ENCODE results near the gene AP2B1. TPM values are rescaled to one million over a fixed set of nuclear protein-coding genes. Genes with fewer than 3 reads are reported as not detected.

Gene AP2B1
- total RNA-seq: 100 to 1,000 TPM; 166 to 184 TPM

DNA sequence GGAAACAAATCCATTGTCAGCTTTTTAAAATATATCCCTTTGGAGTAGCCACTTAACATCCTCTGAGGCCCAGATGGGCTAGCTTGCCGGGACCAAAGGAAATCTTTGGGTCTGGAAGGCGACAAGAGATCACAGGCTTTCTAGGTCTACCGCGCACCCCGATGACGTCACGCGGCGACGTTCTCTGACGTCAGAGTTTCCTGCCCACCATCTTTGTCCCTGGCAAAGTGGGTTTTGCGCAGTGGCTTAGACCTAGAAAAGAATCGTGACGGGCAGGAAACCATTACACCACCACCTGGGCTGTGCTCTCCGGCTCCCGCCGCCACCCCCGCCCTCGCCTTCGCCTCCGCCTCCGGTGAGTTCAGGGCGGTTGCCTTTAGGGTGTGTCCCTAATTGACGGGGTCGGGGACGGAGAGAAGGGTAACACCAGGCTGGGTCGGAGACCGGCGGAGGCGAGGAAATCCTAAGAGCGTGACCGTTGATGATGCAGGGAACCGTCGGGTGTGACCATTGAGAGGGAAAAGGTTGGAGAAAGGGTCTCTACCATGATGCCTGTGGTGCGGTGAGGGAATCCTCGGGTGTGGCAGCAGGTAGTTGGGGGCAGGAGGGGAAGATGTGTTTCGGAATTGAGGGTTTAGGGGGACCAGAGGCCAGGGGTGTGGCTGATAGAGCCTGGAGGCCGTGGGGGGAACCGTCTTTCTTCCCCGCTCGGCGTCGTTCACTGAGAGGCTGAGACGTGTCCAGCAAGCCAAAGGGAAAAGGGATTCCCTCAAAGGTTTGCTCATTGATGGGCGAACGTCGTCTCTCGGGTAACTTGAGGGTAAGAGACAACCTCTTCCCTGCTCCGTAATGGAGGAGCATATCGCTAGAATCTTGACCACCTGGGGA is at the start of gene AP2B1:
TSS of gene AP2B1 (plus strand) at position 249 of the 888 bp plus-strand sequence. CDS start 6,709 bp downstream, outside the sequence.
- Mint-ChIP-seq H3K36me3 (peaks cover 5% of the 10 kb centered on the region), H3K9me3 (ENCODE audit: low read depth) (no peaks in the 10 kb centered on the region), H3K4me1 (peaks cover 32% of the 10 kb centered on the region), H3K27ac (peak within 1 kb of the TSS; percentile 98), H3K27me3 (no peaks in the 10 kb centered on the region), H3K4me3 (peak within 1 kb of the TSS; percentile 96)
- ATAC-seq (peak; percentile 97), DNase-seq (peak; percentile 98)
- CTCF ChIA-PET: interaction anchor here (1.1 to 2.2 kb wide), 8 partner anchors 8 to 52 kb away, joined by 3 to 14 read pairs (median 6); partner anchors contain the start of gene PEX12

DNA sequence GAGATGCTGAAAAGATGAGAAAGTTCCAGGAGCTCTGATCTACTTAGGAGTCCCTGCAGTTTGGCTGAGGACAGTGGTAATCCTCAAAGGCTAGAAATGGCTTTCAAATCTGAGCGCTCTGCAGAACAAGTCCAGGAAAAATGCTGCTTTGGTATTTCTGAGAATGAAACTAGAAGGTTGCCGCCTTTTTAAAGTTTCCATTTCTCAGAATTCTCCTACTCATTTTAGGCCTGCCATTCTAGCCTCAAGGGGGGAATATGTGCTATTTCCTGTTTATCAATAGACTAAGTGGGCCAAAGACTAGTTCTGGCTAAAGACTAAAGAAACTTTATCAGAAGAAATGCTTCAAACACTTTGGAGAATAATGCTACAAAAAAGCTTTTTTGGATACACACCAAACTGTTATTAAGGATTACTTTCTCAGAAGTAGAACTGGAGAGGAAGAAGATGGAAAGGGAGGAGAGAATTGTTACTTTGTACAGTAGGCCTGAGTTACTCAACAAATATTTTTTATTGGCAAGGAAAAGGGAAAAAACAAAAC is 49.5 kb upstream of the AP2B1 start, which contains the start of gene SLFN12L:
TSS of gene SLFN12L (minus strand) at position 78 of the 541 bp plus-strand sequence. CDS start 15,314 bp downstream, outside the sequence.
- Mint-ChIP-seq H3K27ac (peak within 1 kb of the TSS; percentile 99), H3K4me1 (peaks cover 42% of the 10 kb centered on the region), H3K4me3 (peak within 1 kb of the TSS; percentile 90), H3K9me3 (ENCODE audit: low read depth) (no peaks in the 10 kb centered on the region), H3K36me3 (peaks cover 41% of the 10 kb centered on the region), H3K27me3 (no peaks in the 10 kb centered on the region)
- CTCF ChIA-PET: interaction anchor here (0.8 to 9.3 kb wide), 14 partner anchors 11 to 546 kb away, joined by 3 to 84 read pairs (median 4); partner anchors contain the start of gene SLFN11
- DNase-seq (peak; percentile 79), ATAC-seq (peak; percentile 62)

GRCh38 chr17:35539659-35540026 is 47.5 kb upstream of the AP2B1 start:
- DNase-seq: no peak
- H3K27ac Mint-ChIP-seq: peak overlapping the region; percentile 99
- H3K4me1 Mint-ChIP-seq: peaks cover 52% of the 10 kb centered on the region
- peak overlapping the region; percentile 90 for H3K4me3 Mint-ChIP-seq
- no peaks in the 10 kb centered on the region for H3K27me3 Mint-ChIP-seq
- peaks cover 28% of the 10 kb centered on the region for H3K36me3 Mint-ChIP-seq
- ATAC-seq: no peak
- H3K9me3 Mint-ChIP-seq (ENCODE audit: low read depth): no peaks in the 10 kb centered on the region
- CTCF ChIA-PET: interaction anchor here (0.6 to 9.3 kb wide), 22 partner anchors 8 to 372 kb away, joined by 3 to 84 read pairs (median 4); partner anchors contain the start of genes AP2B1, PEX12, SLFN11 and SLFN14

DNA sequence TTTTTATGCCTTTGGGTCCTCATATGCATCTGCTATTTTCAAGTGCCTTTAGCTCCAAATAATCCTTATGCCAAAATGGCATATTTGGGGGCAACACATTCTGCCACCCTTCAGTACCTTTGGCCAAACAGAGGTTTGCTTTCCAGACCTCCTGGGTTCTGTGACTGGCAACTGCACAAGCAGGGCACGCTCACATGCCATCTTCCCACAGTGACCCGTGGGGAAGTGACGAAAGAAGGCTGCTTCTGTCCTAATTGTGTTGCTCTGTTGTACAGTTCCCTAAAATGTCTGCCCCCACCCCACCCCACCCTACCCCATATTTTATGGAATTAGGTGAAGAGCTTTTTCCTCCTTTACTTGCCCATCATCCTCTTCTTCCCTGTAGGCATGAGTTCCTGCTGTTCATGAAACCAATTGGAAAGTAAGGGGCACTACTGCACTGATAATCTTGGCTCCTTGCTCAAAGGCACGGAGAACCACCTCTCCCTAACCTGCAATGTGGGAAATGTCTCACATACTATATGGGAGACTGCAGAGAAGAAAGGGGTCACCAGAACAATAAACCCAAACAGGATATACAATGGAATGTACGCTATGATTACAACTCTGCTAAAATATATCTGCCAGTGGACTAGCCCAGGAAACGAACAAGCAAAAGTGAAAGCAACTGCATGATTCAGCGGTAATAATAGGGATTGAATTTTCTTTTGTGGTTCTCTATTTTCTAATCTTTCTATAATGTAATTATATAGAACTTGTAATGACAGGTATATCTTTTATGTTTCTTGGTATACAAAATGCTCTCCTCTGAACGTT is 46.3 kb upstream of the AP2B1 start:
- H3K4me3 Mint-ChIP-seq: peak overlapping the region; percentile 90
- CTCF ChIA-PET: interaction anchor here (0.7 to 1.2 kb wide), 3 partner anchors 299 to 375 kb away, joined by 3 read pairs; no protein-coding TSS in a partner anchor
- peaks cover 22% of the 10 kb centered on the region for H3K36me3 Mint-ChIP-seq
- ATAC-seq (peak; percentile 41), DNase-seq (peak; percentile 80)
- peaks cover 57% of the 10 kb centered on the region for H3K4me1 Mint-ChIP-seq
- H3K27ac Mint-ChIP-seq: peak overlapping the region; percentile 99
- H3K27me3 Mint-ChIP-seq: no peaks in the 10 kb centered on the region
- no peaks in the 10 kb centered on the region for H3K9me3 Mint-ChIP-seq (ENCODE audit: low read depth)

DNA sequence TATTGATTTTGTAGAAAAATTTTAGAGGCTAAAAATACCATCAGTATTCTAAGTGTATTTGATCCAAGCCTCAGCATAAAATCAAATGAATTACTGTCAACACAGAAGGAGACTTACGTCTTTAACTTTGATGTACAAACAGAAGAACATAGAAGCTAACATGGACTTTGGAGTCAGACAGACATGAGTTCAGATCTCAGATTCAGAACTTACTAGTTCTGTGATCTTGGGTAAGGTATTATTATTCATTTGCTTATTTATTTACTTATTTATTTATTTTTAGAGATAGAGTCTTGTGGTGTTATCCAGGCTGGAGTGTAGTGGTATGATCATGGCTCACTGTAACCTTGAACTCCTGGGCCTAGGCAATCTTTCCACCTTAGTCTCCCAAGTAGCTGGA is 45.7 kb upstream of the AP2B1 start:
- peaks cover 16% of the 10 kb centered on the region for H3K36me3 Mint-ChIP-seq
- CTCF ChIA-PET: interaction anchor here (0.6 to 2.6 kb wide), 7 partner anchors 8 to 327 kb away, joined by 3 to 8 read pairs (median 3); partner anchors contain the start of gene PEX12
- H3K4me3 Mint-ChIP-seq: peak overlapping the region; percentile 90
- H3K27ac Mint-ChIP-seq: peak overlapping the region; percentile 99
- ATAC-seq (no peak), DNase-seq (no peak)
- H3K4me1 Mint-ChIP-seq: peaks cover 57% of the 10 kb centered on the region
- H3K9me3 Mint-ChIP-seq (ENCODE audit: low read depth): no peaks in the 10 kb centered on the region
- no peaks in the 10 kb centered on the region for H3K27me3 Mint-ChIP-seq

DNA sequence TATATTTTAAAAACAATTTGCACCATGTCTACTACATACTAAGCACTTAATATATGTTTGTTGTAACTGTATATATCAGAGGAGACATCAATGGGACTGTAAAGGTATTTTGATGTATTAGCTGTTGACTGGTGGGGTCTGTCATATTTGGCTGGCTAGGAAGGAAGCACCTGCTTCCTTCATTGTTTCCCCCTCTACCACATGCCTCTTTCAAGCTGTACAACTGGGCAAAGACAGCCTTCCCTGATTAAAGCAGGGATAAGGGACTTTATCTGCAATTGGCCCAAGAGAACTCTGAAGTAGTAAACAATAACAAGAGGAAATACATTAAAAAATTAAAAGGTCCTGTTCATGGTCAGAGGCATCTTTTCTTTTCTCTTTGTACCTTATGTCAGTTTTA is 44.1 kb upstream of the AP2B1 start:
- H3K4me3 Mint-ChIP-seq: no peak overlapping the region
- peaks cover 5% of the 10 kb centered on the region for H3K36me3 Mint-ChIP-seq
- CTCF ChIA-PET: interaction anchor here (1.1 to 2.6 kb wide), 3 partner anchors 13 to 401 kb away, joined by 3 to 8 read pairs (median 3); partner anchors contain the start of gene PEX12
- H3K27ac Mint-ChIP-seq: peak overlapping the region; percentile 6
- H3K9me3 Mint-ChIP-seq (ENCODE audit: low read depth): no peaks in the 10 kb centered on the region
- ATAC-seq: no peak
- no peaks in the 10 kb centered on the region for H3K27me3 Mint-ChIP-seq
- H3K4me1 Mint-ChIP-seq: peaks cover 61% of the 10 kb centered on the region
- DNase-seq: no peak

DNA sequence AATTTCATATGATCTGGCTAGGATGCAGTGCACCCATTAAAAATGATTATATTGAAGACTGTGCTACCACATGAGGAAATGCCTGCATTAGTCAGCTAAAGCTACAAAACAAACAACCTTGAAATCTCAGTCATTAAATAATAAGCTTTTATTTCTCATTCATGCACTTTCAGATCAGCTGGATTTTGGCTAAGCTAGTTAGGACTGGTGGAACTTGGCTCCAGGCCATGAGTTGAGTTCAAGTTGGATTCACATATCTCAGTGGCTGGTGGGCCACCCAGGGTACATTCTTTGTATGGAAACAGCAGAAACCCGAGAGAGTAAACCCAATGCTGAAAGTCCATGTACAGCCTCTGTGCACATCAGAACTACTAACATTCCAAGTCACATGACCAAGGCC is 43.3 kb upstream of the AP2B1 start:
- Mint-ChIP-seq H3K27ac (no peak overlapping the region), H3K4me3 (no peak overlapping the region), H3K36me3 (peaks cover 5% of the 10 kb centered on the region), H3K27me3 (no peaks in the 10 kb centered on the region), H3K9me3 (ENCODE audit: low read depth) (no peaks in the 10 kb centered on the region), H3K4me1 (peaks cover 54% of the 10 kb centered on the region)
- CTCF ChIA-PET: interaction anchor here (0.6 to 2.6 kb wide), 2 partner anchors 35 to 136 kb away, joined by 3 to 8 read pairs; partner anchors contain the start of gene PEX12
- no peak for DNase-seq
- no peak for ATAC-seq

GRCh38 chr17:35545150-35545549 is 42.0 kb upstream of the AP2B1 start:
- peaks cover 45% of the 10 kb centered on the region for H3K4me1 Mint-ChIP-seq
- no peaks in the 10 kb centered on the region for H3K27me3 Mint-ChIP-seq
- CTCF ChIA-PET: no interaction called here
- ATAC-seq (no peak), DNase-seq (no peak)
- H3K9me3 Mint-ChIP-seq (ENCODE audit: low read depth): no peaks in the 10 kb centered on the region
- peaks cover 5% of the 10 kb centered on the region for H3K36me3 Mint-ChIP-seq
- H3K4me3 Mint-ChIP-seq: no peak overlapping the region
- no peak overlapping the region for H3K27ac Mint-ChIP-seq

DNA sequence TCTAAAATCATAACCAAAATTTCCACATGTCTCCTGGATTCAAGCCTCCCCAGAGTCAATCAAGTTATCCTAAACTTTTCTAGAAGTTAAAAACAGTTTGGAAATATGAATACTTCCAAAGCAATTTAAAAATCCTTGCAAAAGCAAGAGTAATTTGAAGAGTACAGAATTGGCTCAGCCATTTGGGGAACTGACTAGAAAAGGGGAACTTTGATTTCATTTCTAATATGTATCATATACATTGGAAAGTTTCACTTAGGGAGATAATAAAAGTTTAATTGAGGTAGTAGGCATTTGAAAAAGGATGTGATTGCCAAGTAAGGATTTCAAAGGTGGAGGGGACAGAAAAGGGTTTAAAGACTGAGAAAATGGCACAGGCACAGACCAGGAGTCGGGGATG is 40.6 kb upstream of the AP2B1 start:
- no peak for ATAC-seq
- no peak for DNase-seq
- CTCF ChIA-PET: no interaction called here
- peaks cover 5% of the 10 kb centered on the region for H3K36me3 Mint-ChIP-seq
- H3K27ac Mint-ChIP-seq: no peak overlapping the region
- H3K27me3 Mint-ChIP-seq: no peaks in the 10 kb centered on the region
- H3K4me3 Mint-ChIP-seq: no peak overlapping the region
- H3K9me3 Mint-ChIP-seq (ENCODE audit: low read depth): no peaks in the 10 kb centered on the region
- H3K4me1 Mint-ChIP-seq: peaks cover 36% of the 10 kb centered on the region

- Mint-ChIP-seq H3K4me3 (no peak overlapping the region), H3K27me3 (no peaks in the 10 kb centered on the region), H3K9me3 (ENCODE audit: low read depth) (no peaks in the 10 kb centered on the region), H3K27ac (no peak overlapping the region), H3K4me1 (peaks cover 24% of the 10 kb centered on the region), H3K36me3 (peaks cover 5% of the 10 kb centered on the region)
- CTCF ChIA-PET: interaction anchor here (1.1 to 1.2 kb wide), 2 partner anchors 9 to 231 kb away, joined by 3 read pairs; no protein-coding TSS in a partner anchor
- DNase-seq (no peak), ATAC-seq (no peak)
These were observed 38.8 kb upstream of the AP2B1 start for GRCh38 chr17:35548208-35548810.

DNA sequence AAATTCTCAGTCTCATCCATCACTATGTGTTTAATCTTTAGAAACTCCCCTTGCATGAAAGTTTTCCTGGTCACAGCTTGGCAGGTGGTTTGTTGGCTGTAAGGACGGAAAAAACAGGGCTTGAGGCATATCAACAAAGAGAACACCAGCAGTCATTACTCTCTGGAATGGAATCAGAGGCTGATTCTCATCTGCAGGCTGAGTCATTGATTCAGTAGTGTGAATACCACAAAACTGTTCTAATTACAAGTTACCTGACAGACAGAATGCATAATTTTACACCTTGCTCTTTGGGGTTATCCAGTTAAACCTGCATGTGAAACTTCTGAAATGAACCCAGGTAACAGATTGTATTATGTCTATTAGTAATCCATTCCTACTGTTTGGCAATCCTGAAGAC is 38.1 kb upstream of the AP2B1 start:
- H3K27me3 Mint-ChIP-seq: no peaks in the 10 kb centered on the region
- no peak overlapping the region for H3K27ac Mint-ChIP-seq
- no peak for ATAC-seq
- peaks cover 5% of the 10 kb centered on the region for H3K36me3 Mint-ChIP-seq
- no peak overlapping the region for H3K4me3 Mint-ChIP-seq
- CTCF ChIA-PET: interaction anchor here (0.9 to 1.2 kb wide), 3 partner anchors 10 to 230 kb away, joined by 3 read pairs; no protein-coding TSS in a partner anchor
- no peak for DNase-seq
- peaks cover 18% of the 10 kb centered on the region for H3K4me1 Mint-ChIP-seq
- no peaks in the 10 kb centered on the region for H3K9me3 Mint-ChIP-seq (ENCODE audit: low read depth)

DNA sequence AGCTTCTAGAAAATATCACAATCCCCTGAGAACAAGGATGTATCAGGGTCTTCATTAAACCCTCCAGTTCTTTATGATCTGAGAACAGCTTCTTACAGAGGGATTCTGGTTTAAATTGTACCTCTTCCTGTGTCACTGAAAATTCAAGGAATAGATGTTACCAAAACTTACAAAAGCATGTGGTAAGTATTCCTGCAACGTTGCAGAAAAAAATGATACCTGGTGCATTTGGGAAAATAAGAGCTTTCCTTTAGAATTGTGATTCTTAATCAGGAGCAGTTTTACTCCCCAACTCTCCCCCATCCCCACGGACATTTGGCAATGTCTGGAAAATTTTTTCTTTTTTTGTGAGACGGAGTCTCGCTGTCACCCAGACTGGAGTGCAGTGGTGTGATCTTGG is 33.8 kb upstream of the AP2B1 start:
- Mint-ChIP-seq H3K36me3 (no peaks in the 10 kb centered on the region), H3K27me3 (peaks cover 11% of the 10 kb centered on the region), H3K4me1 (peaks cover 8% of the 10 kb centered on the region), H3K9me3 (ENCODE audit: low read depth) (no peaks in the 10 kb centered on the region), H3K4me3 (no peak overlapping the region), H3K27ac (no peak overlapping the region)
- CTCF ChIA-PET: interaction anchor here (1.0 to 3.1 kb wide), 3 partner anchors 25 to 210 kb away, joined by 3 to 12 read pairs (median 3); partner anchors contain the start of gene PEX12
- ATAC-seq: no peak
- DNase-seq: no peak

Measured in activated CD8-positive, alpha-beta memory T cell treated with anti-CD3 and anti-CD28 coated beads, Interleukin-2, amount 10 ng/mL, durations not matched to agents 7 days and 5 days (primary cell).